WTC11 (cell line): Measurements from ENCODE around the gene MIB1. TPM values are rescaled to one million over a fixed set of nuclear protein-coding genes. Genes with fewer than 3 reads are reported as not detected.

Experiments
- ATAC-seq: fragments of 200-7000 bp; cut with Tn5 transposase; 2 replicates; pipeline ENCODE4 v1.10.0; 2021; ENCODE audit warnings: mild to moderate bottlenecking, moderate library complexity
- CTCF ChIA-PET: fragments of 300-600 bp; sonication (Branson Sonifier 250); formaldehyde crosslinking; loops from one replicate; lab custom pipeline; 2021; ENCODE audit warnings: antibody characterized with exemption; lab: Charles Lee
- POLR2A ChIA-PET: fragments of 350-600 bp; sonication (Branson Sonifier 250); formaldehyde crosslinking; loops from one replicate; lab custom pipeline; 2021; ENCODE audit warnings: antibody characterized with exemption; lab: Charles Lee
- DNase-seq: peaks from one replicate; pipeline ENCODE4 v3.0.0; 2021; ENCODE audit warnings: low spot score
- H3K27ac Mint-ChIP-seq: 2 replicates; pipeline ENCODE4 v1.8.0; 2021; ENCODE audit warnings: mixed read lengths
- H3K27me3 Mint-ChIP-seq: 2 replicates; pipeline ENCODE4 v1.8.0; 2021; ENCODE audit warnings: low read depth, mild to moderate bottlenecking, moderate library complexity, mixed read lengths
- H3K36me3 Mint-ChIP-seq: 2 replicates; pipeline ENCODE4 v1.8.0; 2021; ENCODE audit warnings: mixed read lengths
- H3K4me1 Mint-ChIP-seq: 2 replicates; pipeline ENCODE4 v1.8.0; 2022; ENCODE audit warnings: mixed read lengths
- H3K4me3 Mint-ChIP-seq: 2 replicates; pipeline ENCODE4 v1.8.0; 2021; ENCODE audit warnings: mild to moderate bottlenecking, moderate library complexity, mixed read lengths
- H3K9me3 Mint-ChIP-seq: 2 replicates; pipeline ENCODE4 v1.8.0; 2021; ENCODE audit warnings: mixed read lengths
- ESRRA ChIP-seq: sonication (generic); formaldehyde crosslinking; IDR thresholded peaks from 2 replicates; pipeline ENCODE4 v1.8.1; 2022; ENCODE audit warnings: mild to moderate bottlenecking, missing genetic modification reagents, borderline replicate concordance
- FOXK1 ChIP-seq: sonication (generic); formaldehyde crosslinking; IDR thresholded peaks from 2 replicates; pipeline ENCODE4 v1.8.0; 2022; ENCODE audit warnings: mild to moderate bottlenecking, moderate library complexity, missing genetic modification reagents
- FOXP1 ChIP-seq: sonication (generic); formaldehyde crosslinking; IDR thresholded peaks from 2 replicates; pipeline ENCODE4 v1.8.0; 2022; ENCODE audit warnings: missing genetic modification reagents, mild to moderate bottlenecking, moderate library complexity, borderline replicate concordance
- GABPB1 ChIP-seq: sonication (generic); formaldehyde crosslinking; IDR thresholded peaks from 2 replicates; pipeline ENCODE4 v1.8.1; 2023; ENCODE audit warnings: mild to moderate bottlenecking, missing genetic modification reagents
- GRHL2 ChIP-seq: fragments of 250-450 bp; sonication (Bioruptor Pico); IDR thresholded peaks from 2 replicates; pipeline ENCODE4 v1.8.0; 2022; ENCODE audit warnings: mild to moderate bottlenecking, moderate library complexity; ENCODE audit not compliant: insufficient replicate concordance, severe bottlenecking
- HMGXB4 ChIP-seq: sonication (generic); formaldehyde crosslinking; IDR thresholded peaks from 2 replicates; pipeline ENCODE4 v1.8.1; 2023; ENCODE audit warnings: mild to moderate bottlenecking, moderate library complexity, missing genetic modification reagents
- JAZF1 ChIP-seq: fragments of 250-450 bp; sonication (Bioruptor Pico); IDR thresholded peaks from 2 replicates; pipeline ENCODE4 v1.9.0; 2021; ENCODE audit warnings: moderate library complexity, mild to moderate bottlenecking, inconsistent platforms
- KAT7 ChIP-seq: sonication (generic); formaldehyde crosslinking; IDR thresholded peaks from 2 replicates; pipeline ENCODE4 v1.8.1; 2023; ENCODE audit warnings: missing genetic modification reagents, mild to moderate bottlenecking, borderline replicate concordance
- MYBL2 ChIP-seq: sonication (generic); formaldehyde crosslinking; IDR thresholded peaks from 2 replicates; pipeline ENCODE4 v1.8.1; 2023; ENCODE audit warnings: mild to moderate bottlenecking, moderate library complexity, missing genetic modification reagents
- NFATC4 ChIP-seq: fragments of 250-450 bp; sonication (Bioruptor Pico); IDR thresholded peaks from 2 replicates; pipeline ENCODE4 v1.9.0; 2021; ENCODE audit warnings: mild to moderate bottlenecking
- NFE2L1 ChIP-seq: sonication (generic); formaldehyde crosslinking; IDR thresholded peaks from 2 replicates; pipeline ENCODE4 v1.8.1; 2023; ENCODE audit warnings: missing genetic modification reagents
- PRDM15 ChIP-seq: sonication (generic); formaldehyde crosslinking; IDR thresholded peaks from 2 replicates; pipeline ENCODE4 v1.8.0; 2022; ENCODE audit warnings: missing genetic modification reagents
- RORB ChIP-seq: fragments of 250-450 bp; sonication (Bioruptor Pico); IDR thresholded peaks from 2 replicates; pipeline ENCODE4 v1.9.0; 2021; ENCODE audit warnings: mild to moderate bottlenecking
- SMAD3 ChIP-seq: sonication (generic); formaldehyde crosslinking; IDR thresholded peaks from 2 replicates; pipeline ENCODE4 v1.8.0; 2022; ENCODE audit warnings: missing genetic modification reagents, mild to moderate bottlenecking, borderline replicate concordance
- TEAD1 ChIP-seq: sonication (generic); formaldehyde crosslinking; IDR thresholded peaks from 2 replicates; pipeline ENCODE4 v1.8.0; 2022; ENCODE audit warnings: mild to moderate bottlenecking, missing genetic modification reagents
- TP53 ChIP-seq: sonication (generic); formaldehyde crosslinking; IDR thresholded peaks from 2 replicates; pipeline ENCODE4 v1.8.1; 2023; ENCODE audit warnings: mild to moderate bottlenecking, missing genetic modification reagents
- ZNF232 ChIP-seq: sonication (generic); formaldehyde crosslinking; IDR thresholded peaks from 2 replicates; pipeline ENCODE4 v1.8.0; 2022; ENCODE audit warnings: mild to moderate bottlenecking, missing genetic modification reagents
- ZNF423 ChIP-seq: fragments of 250-450 bp; sonication (Bioruptor Pico); IDR thresholded peaks from 2 replicates; pipeline ENCODE4 v2.1.2; 2022; ENCODE audit warnings: mild to moderate bottlenecking, moderate library complexity
- ZSCAN18 ChIP-seq: fragments of 250-450 bp; sonication (Bioruptor Pico); IDR thresholded peaks from 2 replicates; pipeline ENCODE4 v2.1.2; 2022; ENCODE audit warnings: mild to moderate bottlenecking, moderate library complexity
- total RNA-seq: library from RNA; stranded (reverse); gene quantifications from 3 replicates; pipeline ENCODE4 v1.2.3, GENCODE V29; 2021
- TF ChIP-seq, protein P1 (sequence below): sonication (generic); formaldehyde crosslinking; IDR thresholded peaks from 2 replicates; pipeline ENCODE4 v1.8.0; 2022; ENCODE audit warnings: mild to moderate bottlenecking, missing genetic modification reagents
- TF ChIP-seq, protein P2 (sequence below): sonication (generic); formaldehyde crosslinking; IDR thresholded peaks from 2 replicates; pipeline ENCODE4 v1.8.0; 2023; ENCODE audit warnings: missing genetic modification reagents, mild to moderate bottlenecking, borderline replicate concordance

Gene MIB1
- total RNA-seq, 1 experiment from 2014 or later: 63.9 TPM

- ChIA-PET CTCF (interaction anchor here (0.6 to 1.9 kb wide), 5 partner anchors 22 to 104 kb away, joined by 3 to 17 read pairs (median 6); partner anchors contain the start of genes ESCO1 and MIB1), POLR2A (interaction anchor here (1.5 to 1.6 kb wide), 3 partner anchors 36 to 108 kb away, joined by 4 to 16 read pairs (median 5); partner anchors contain the start of genes ESCO1 and MIB1)
- peak within 1 kb of the TSS; percentile 69 for H3K27ac Mint-ChIP-seq
- peaks cover 15% of the 10 kb centered on the region for H3K9me3 Mint-ChIP-seq
- H3K4me1 Mint-ChIP-seq: peaks cover 17% of the 10 kb centered on the region
- H3K27me3 Mint-ChIP-seq: peaks cover 12% of the 10 kb centered on the region
- peaks cover 22% of the 10 kb centered on the region for H3K36me3 Mint-ChIP-seq
- peak within 1 kb of the TSS; percentile 86 for H3K4me3 Mint-ChIP-seq
- DNase-seq: peak; percentile 93
- ATAC-seq: peak; percentile 96
- TF ChIP-seq ZNF232 (peak; percentile 21; the same call in 1 of the 2 replicates), NFE2L1 (CRISPR knock-in tag) (peak; percentile 37; the same call in 1 of the 2 replicates), FOXK1 (CRISPR knock-in tag) (peak; percentile 32; the same call in 1 of the 2 replicates), TEAD1 (CRISPR knock-in tag) (peak; percentile 41; the same call in 1 of the 2 replicates), RORB (CRISPR knock-in tag) (no peak), GRHL2 (CRISPR knock-in tag) (no peak), KAT7 (CRISPR knock-in tag) (0 out of 2 replicates have a peak, but pooled peaks have one; percentile 79), ZNF423 (CRISPR knock-in tag) (peak; percentile 76), NFATC4 (no peak), TP53 (CRISPR knock-in tag) (no peak), ESRRA (peak; percentile 63; the same call in 1 of the 2 replicates), ZSCAN18 (CRISPR knock-in tag) (no peak), SMAD3 (CRISPR knock-in tag) (peak; percentile 50; the same call in 1 of the 2 replicates), GABPB1 (peak; percentile 57; the same call in 1 of the 2 replicates), PRDM15 (no peak; the same call in 1 of the 2 replicates), JAZF1 (CRISPR knock-in tag) (no peak), FOXP1 (peak; percentile 65), HMGXB4 (CRISPR knock-in tag) (peak; percentile 90), MYBL2 (CRISPR knock-in tag) (peak; percentile 63; the same call in 1 of the 2 replicates)
- TF ChIP-seq, protein P1, sequence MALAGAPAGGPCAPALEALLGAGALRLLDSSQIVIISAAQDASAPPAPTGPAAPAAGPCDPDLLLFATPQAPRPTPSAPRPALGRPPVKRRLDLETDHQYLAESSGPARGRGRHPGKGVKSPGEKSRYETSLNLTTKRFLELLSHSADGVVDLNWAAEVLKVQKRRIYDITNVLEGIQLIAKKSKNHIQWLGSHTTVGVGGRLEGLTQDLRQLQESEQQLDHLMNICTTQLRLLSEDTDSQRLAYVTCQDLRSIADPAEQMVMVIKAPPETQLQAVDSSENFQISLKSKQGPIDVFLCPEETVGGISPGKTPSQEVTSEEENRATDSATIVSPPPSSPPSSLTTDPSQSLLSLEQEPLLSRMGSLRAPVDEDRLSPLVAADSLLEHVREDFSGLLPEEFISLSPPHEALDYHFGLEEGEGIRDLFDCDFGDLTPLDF: no peak
- TF ChIP-seq, protein P2, sequence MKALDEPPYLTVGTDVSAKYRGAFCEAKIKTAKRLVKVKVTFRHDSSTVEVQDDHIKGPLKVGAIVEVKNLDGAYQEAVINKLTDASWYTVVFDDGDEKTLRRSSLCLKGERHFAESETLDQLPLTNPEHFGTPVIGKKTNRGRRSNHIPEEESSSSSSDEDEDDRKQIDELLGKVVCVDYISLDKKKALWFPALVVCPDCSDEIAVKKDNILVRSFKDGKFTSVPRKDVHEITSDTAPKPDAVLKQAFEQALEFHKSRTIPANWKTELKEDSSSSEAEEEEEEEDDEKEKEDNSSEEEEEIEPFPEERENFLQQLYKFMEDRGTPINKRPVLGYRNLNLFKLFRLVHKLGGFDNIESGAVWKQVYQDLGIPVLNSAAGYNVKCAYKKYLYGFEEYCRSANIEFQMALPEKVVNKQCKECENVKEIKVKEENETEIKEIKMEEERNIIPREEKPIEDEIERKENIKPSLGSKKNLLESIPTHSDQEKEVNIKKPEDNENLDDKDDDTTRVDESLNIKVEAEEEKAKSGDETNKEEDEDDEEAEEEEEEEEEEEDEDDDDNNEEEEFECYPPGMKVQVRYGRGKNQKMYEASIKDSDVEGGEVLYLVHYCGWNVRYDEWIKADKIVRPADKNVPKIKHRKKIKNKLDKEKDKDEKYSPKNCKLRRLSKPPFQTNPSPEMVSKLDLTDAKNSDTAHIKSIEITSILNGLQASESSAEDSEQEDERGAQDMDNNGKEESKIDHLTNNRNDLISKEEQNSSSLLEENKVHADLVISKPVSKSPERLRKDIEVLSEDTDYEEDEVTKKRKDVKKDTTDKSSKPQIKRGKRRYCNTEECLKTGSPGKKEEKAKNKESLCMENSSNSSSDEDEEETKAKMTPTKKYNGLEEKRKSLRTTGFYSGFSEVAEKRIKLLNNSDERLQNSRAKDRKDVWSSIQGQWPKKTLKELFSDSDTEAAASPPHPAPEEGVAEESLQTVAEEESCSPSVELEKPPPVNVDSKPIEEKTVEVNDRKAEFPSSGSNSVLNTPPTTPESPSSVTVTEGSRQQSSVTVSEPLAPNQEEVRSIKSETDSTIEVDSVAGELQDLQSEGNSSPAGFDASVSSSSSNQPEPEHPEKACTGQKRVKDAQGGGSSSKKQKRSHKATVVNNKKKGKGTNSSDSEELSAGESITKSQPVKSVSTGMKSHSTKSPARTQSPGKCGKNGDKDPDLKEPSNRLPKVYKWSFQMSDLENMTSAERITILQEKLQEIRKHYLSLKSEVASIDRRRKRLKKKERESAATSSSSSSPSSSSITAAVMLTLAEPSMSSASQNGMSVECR (CRISPR knock-in tag): peak; percentile 90; the same call in 1 of the 2 replicates
Measured at GRCh38 chr18:21704603-21705364, 35.8 kb upstream of the MIB1 start, which contains the start of gene ABHD3. TSS of gene ABHD3 (minus strand) at chr18:21704774. CDS start at chr18:21704665, 109 bp downstream.
